GM23248 (cell line): ENCODE results near the gene ZCCHC10. TPM values are rescaled to one million over a fixed set of nuclear protein-coding genes. Genes with fewer than 3 reads are reported as not detected.

Source experiments
- DNase-seq: peaks from one replicate; pipeline ENCODE4 v3.0.0-alpha.2; 2015
- H2AFZ ChIP-seq: fragments of 200-600 bp; sonication (generic); 2 replicates; pipeline ENCODE4 v1.6.1; 2016; ENCODE audit warnings: antibody characterized with exemption
- H3F3A ChIP-seq: fragments of 200-600 bp; sonication (generic); 2 replicates; pipeline ENCODE4 v1.6.1; 2016; ENCODE audit warnings: mild to moderate bottlenecking, antibody characterized with exemption, mixed run types; ENCODE audit not compliant: insufficient read depth
- H3K27ac ChIP-seq: fragments of 200-600 bp; sonication (generic); 2 replicates; pipeline ENCODE4 v1.5.1; 2016; ENCODE audit warnings: mild to moderate bottlenecking
- H3K27me3 ChIP-seq: fragments of 200-600 bp; sonication (generic); replicated peaks from 2 replicates; pipeline ENCODE4 v1.6.1; 2016; ENCODE audit warnings: mild to moderate bottlenecking; ENCODE audit not compliant: insufficient read depth
- H3K36me3 ChIP-seq: fragments of 200-600 bp; sonication (generic); 2 replicates; pipeline ENCODE4 v1.6.1; 2016; ENCODE audit warnings: low read depth, mild to moderate bottlenecking
- H3K4me1 ChIP-seq: fragments of 200-600 bp; sonication (generic); 2 replicates; pipeline ENCODE4 v1.6.1; 2016; ENCODE audit warnings: mild to moderate bottlenecking; ENCODE audit not compliant: insufficient read depth
- H3K4me2 ChIP-seq: fragments of 200-600 bp; sonication (generic); one replicate; pipeline ENCODE4 v1.6.1; 2016; ENCODE audit warnings: mild to moderate bottlenecking; ENCODE audit not compliant: unreplicated experiment
- H3K4me3 ChIP-seq: fragments of 200-600 bp; sonication (generic); 2 replicates; pipeline ENCODE4 v1.5.1; 2016; ENCODE audit warnings: mild to moderate bottlenecking
- H3K79me2 ChIP-seq: fragments of 200-600 bp; sonication (generic); 2 replicates; pipeline ENCODE4 v1.6.1; 2016; ENCODE audit warnings: mild to moderate bottlenecking; ENCODE audit not compliant: insufficient read depth
- H3K9ac ChIP-seq: fragments of 200-600 bp; sonication (generic); 2 replicates; pipeline ENCODE4 v1.6.1; 2016; ENCODE audit warnings: mild to moderate bottlenecking
- H3K9me2 ChIP-seq: fragments of 200-600 bp; sonication (generic); 2 replicates; pipeline ENCODE4 v1.6.1; 2016; ENCODE audit warnings: mixed run types, mild to moderate bottlenecking, moderate library complexity; ENCODE audit not compliant: insufficient read depth
- H3K9me3 ChIP-seq: fragments of 200-600 bp; sonication (generic); one replicate; pipeline ENCODE4 v1.6.1; 2017; ENCODE audit warnings: low read depth
- H4K20me1 ChIP-seq: fragments of 200-600 bp; sonication (generic); 2 replicates; pipeline ENCODE4 v1.6.0; 2016; ENCODE audit not compliant: insufficient read depth
- EZH2 ChIP-seq: fragments of 200-600 bp; sonication (generic); IDR thresholded peaks from 2 replicates; pipeline ENCODE4 v1.6.1; 2018; ENCODE audit warnings: antibody characterized with exemption, mild to moderate bottlenecking; ENCODE audit not compliant: insufficient read depth, poor library complexity, severe bottlenecking
- EZH2phosphoT487 ChIP-seq: fragments of 200-600 bp; sonication (generic); IDR thresholded peaks from 2 replicates; pipeline ENCODE4 v1.6.1; 2018; ENCODE audit warnings: antibody characterized with exemption, moderate library complexity, mild to moderate bottlenecking, low read depth; ENCODE audit not compliant: insufficient read depth
- WGBS, 2 experiments: methylation state at CpG; one replicate each; pipeline ENCODE4 v1.1.6; 2015 to 2017; ENCODE audit warnings: low lambda C conversion rate in 2 of 2, low coverage in 1 of 2; ENCODE audit errors: missing lambda C conversion rate in 2 of 2; 5-methylcytosine and 5-hydroxymethylcytosine counted together
- in situ Hi-C: fragments of 300-500 bp; cut with MboI; formaldehyde crosslinking; loops from 2 replicates; pipeline ENCODE4 v1.15.0; 2020
- polyA plus RNA-seq: library from polyadenylated mRNA; unstranded; fragments of >200 nt; fragmentation: Nextera tagmentation; extraction: Ambion mirVana; gene quantifications from 2 replicates; pipeline ENCODE4 v1.2.1, GENCODE V29; 2016
- total RNA-seq: library from RNA; depleted of rRNA; stranded (reverse); fragments of >200 nt; shearing (Covaris generic); gene quantifications from 2 replicates; pipeline ENCODE4 v1.2.3, GENCODE V29; 2014

The ZCCHC10 gene
- total and polyA plus RNA-seq, 2 experiments from 2014 or later = 9.5 to 22.6 TPM

GRCh38 chr5:132953710-132954109 lies 72.6 kb downstream of the ZCCHC10 start:
- Histone ChIP-seq H4K20me1 (peaks cover 35% of the 10 kb centered on the region), H3K9me3 (no peaks in the 10 kb centered on the region), H3K27ac (no peak overlapping the region), H2AFZ (no peak overlapping the region), H3K79me2 (peaks cover 100% of the 10 kb centered on the region), H3K4me3 (no peak overlapping the region), H3K4me2 (no peak overlapping the region), H3F3A (0 out of 2 replicates have a peak, but pooled peaks cover 3% of the 10 kb centered on the region), H3K27me3 (no peaks in the 10 kb centered on the region), H3K9ac (no peak overlapping the region), H3K4me1 (no peaks in the 10 kb centered on the region), H3K9me2 (no peaks in the 10 kb centered on the region), H3K36me3 (no peaks in the 10 kb centered on the region)
- no peak for DNase-seq
- WGBS, 2 experiments = 83% methylated on average over 6 of the region's 6 CpGs
- TF ChIP-seq EZH2phosphoT487 (no peak), EZH2 (no peak)
- in situ Hi-C loops = no loop called here

GRCh38 chr5:132952829-132953228 lies 73.5 kb downstream of the ZCCHC10 start:
- TF ChIP-seq EZH2phosphoT487 (no peak), EZH2 (no peak)
- Histone ChIP-seq H2AFZ (no peak overlapping the region), H3K9ac (no peak overlapping the region), H3K9me2 (no peaks in the 10 kb centered on the region), H3K4me3 (no peak overlapping the region), H3K4me2 (no peak overlapping the region), H3K9me3 (no peaks in the 10 kb centered on the region), H3K4me1 (peaks cover 7% of the 10 kb centered on the region), H3K27ac (no peak overlapping the region), H3K36me3 (no peaks in the 10 kb centered on the region), H3F3A (peaks cover 12% of the 10 kb centered on the region; the same call in 1 of the 2 replicates), H4K20me1 (peaks cover 38% of the 10 kb centered on the region; the same call in 1 of the 2 replicates), H3K27me3 (no peaks in the 10 kb centered on the region), H3K79me2 (peaks cover 100% of the 10 kb centered on the region)
- in situ Hi-C loops = no loop called here
- WGBS, 2 experiments = 99 to 100% methylated on average over 2 of the region's 2 CpGs
- DNase-seq = no peak

- in situ Hi-C loops = no loop called here
- no peak for DNase-seq
- Histone ChIP-seq H3K4me1 (peaks cover 16% of the 10 kb centered on the region), H3K36me3 (no peaks in the 10 kb centered on the region), H3K4me2 (no peak overlapping the region), H4K20me1 (peaks cover 46% of the 10 kb centered on the region; the same call in 1 of the 2 replicates), H3K9ac (no peak overlapping the region), H3K9me2 (no peaks in the 10 kb centered on the region), H2AFZ (no peak overlapping the region), H3K9me3 (no peaks in the 10 kb centered on the region), H3K27ac (no peak overlapping the region), H3K4me3 (no peak overlapping the region), H3K79me2 (peaks cover 100% of the 10 kb centered on the region), H3F3A (peaks cover 21% of the 10 kb centered on the region), H3K27me3 (no peaks in the 10 kb centered on the region)
- 34 to 51% methylated on average over 2 of the region's 2 CpGs for WGBS, 2 experiments
- TF ChIP-seq EZH2phosphoT487 = no peak
- no peak for TF ChIP-seq EZH2
Observed at GRCh38 chr5:132951897-132952296, 74.5 kb downstream of the ZCCHC10 start.

- no peak overlapping the region for H3K4me2 ChIP-seq
- DNase-seq = no peak
- no peak overlapping the region for H3K27ac ChIP-seq
- no peak overlapping the region for H3K4me3 ChIP-seq
- peaks cover 100% of the 10 kb centered on the region for H3K79me2 ChIP-seq
- no peaks in the 10 kb centered on the region for H3K36me3 ChIP-seq
- peaks cover 30% of the 10 kb centered on the region for H3F3A ChIP-seq
- WGBS, 2 experiments = 100% methylated on average over 2 of the region's 2 CpGs
- peaks cover 57% of the 10 kb centered on the region; the same call in 1 of the 2 replicates for H4K20me1 ChIP-seq
- H3K9me2 ChIP-seq = no peaks in the 10 kb centered on the region
- H3K9me3 ChIP-seq = no peaks in the 10 kb centered on the region
- H3K27me3 ChIP-seq = no peaks in the 10 kb centered on the region
- H2AFZ ChIP-seq = no peak overlapping the region
- no peak overlapping the region for H3K9ac ChIP-seq
- TF ChIP-seq EZH2phosphoT487 (no peak), EZH2 (no peak)
- in situ Hi-C loops = no loop called here
- H3K4me1 ChIP-seq = peaks cover 18% of the 10 kb centered on the region
Observed at GRCh38 chr5:132949136-132949535, 77.2 kb downstream of the ZCCHC10 start.
